ENCODE measurements around the gene TMEM74B.

The TMEM74B gene

DNA sequence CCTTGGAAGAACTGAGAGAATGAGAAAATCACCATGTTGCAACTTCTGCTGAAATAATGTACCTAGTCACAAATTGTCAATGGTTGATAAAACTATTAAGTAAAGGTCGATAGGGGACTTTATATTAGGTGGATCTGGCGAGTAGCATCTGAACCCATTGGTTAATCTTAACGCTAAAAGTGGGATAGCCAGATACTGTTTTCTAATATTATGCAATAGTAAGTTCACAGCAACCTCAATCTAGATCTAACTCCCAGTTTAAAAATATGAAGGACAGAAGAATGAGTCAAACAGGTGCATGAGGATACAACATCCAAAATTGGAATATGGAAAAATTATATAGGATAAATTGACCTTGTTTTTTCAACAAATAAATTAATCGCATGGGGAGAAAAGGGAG lies 47.5 kb downstream of the TMEM74B start:
- DNase-seq (ENCODE audit: low read depth) = no peak

DNA sequence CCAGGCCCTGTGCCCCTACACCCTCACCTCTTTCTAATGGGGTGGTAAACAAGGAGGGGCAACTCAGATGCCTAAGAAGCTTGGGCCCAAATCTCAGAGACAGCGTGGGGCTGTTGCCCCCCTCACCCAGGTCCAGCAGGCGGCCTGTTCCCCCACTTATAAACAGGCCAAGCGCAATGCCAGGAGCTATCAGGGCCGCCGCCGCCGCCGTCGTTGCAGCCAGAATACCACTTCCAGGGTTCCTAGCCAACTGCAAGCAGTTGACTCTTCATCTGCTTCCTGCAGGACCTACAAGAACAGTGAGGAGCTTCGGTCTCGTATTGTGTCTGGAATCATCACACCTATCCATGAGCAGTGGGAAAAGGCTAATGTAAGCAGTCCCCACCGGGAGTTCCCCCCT lies 49.9 kb downstream of the TMEM74B start:
- no peak for DNase-seq (ENCODE audit: low read depth)

DNA sequence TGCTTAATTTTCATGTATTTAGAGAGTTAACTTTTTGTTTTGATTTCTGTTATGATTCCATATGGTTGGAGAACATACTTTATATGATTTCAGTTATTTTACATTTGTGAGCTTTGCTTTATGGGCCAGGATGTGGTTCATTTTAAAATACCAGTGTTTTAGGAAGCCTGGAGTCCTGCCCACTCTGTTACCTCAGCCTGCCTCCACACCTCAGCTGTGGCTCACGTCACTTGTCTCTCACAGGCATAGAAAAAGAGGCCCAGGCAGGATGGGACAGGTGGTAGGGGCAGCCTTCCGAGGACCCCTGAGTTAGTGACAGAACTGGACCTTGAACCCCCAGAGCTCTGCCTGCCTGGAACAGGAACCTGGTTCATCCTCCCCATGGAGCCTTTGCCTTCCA lies 50.4 kb downstream of the TMEM74B start:
- DNase-seq (ENCODE audit: low read depth) = no peak

DNA sequence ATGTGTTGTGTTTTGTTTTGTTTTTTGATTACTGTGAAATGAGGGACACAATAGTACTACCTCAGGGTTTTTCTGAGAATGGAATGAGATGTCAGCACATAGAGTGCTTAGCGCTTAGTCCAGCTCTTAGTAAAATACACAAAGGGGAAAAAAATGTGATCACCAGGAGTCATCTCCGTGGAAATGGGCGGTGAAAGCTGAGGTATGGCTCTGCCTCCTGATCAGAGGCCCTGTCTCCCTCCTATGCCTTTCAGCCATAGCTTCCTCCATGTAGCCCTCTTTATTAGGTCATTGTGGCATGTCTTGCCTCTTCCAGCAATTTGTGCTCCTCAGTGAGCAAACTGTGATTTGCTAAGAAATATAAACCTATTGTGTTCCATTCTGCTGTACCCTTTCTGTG lies 53.4 kb downstream of the TMEM74B start:
- no peak for DNase-seq (ENCODE audit: low read depth)

DNA sequence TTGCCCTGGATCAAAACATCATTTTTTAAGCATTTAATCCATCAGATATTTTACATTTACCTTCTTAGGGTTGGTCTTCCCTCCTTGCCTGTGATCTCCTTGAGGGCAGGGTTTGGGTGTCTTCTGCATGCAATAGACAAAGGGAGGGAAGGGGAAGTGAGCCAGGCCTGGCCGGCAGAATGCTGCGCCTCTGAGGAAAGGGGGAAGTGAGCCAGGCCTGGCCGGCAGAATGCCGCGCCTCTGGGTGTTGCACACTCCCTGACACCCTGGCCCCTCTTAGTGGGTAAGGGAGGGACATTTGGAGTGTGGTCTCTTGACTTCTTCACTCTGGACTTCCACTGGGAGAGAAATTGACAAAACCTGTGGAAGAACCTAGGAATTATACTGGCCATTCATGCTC lies 53.9 kb downstream of the TMEM74B start:
- no peak for DNase-seq (ENCODE audit: low read depth)
